Kidney capillary endothelial cell (primary cell): ENCODE results near the gene TAF12.
"Not testable (repeated sequence)": the region's sequence is repeated elsewhere in the genome, so short reads cannot be mapped to it uniquely, and the experiment has no call there.

ENCODE experiments used
- DNase-seq: peaks from one replicate; pipeline ENCODE4 v3.0.0-alpha.2; 2018; ENCODE audit warnings: low spot score

TAF12 gene

DNA sequence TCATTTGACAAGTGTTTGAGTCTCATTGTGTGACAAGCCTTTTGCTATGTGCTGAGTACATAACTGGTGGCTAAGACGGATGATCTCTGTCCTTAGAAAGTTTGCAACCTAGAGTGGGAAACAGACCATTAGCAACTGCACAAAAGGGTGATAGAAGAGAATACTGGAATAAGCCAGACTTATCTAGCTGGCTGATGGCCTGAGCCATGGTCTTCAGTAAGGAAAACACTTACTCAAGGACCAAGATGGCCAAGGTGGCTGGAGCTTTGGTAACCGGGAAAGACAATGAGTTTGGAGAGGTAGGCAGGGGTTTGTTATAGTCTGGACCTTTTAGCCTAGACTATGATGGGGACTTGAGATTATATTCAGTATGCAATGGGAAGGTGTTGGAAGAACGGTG, 1.6 kb upstream of the TAF12 start:
- DNase-seq = no peak

DNA sequence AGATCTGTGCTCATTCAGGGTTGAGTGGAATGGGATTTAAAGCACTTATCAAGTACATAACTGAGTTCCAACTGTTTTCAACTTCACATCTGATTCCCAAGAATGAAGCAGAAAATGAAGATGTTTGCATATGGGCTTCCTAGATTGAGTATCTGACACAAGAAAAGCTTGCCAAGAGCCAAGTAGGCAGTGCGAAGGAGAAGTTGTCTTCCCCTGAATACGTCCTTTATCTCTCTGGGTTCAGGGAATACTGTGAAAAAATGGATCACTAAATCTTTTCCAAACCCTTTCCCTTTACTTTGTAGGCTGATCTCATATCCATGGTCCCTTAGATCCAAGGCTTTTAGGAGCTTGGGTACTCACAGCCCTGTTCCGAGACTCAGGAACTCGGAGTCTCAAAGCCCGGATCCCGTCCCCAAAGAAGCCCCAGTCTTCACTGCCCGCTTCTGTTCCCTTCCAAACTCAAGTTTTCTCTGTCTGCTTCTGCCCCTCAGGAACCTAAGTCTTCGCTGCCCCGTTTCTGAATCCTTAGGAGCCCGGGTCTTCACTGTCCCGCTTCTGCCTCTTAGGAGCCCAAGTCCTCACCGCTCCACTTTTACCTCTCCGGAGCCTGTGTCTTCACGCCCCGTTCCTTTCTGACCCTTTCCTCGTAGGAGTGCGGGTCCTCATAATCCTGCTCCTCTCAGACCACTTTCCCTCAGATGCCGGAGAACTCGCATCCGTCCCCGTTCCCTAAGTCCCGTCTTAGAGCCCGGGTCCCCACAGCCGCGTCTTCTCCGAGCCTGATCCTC, 616 bp downstream of the TAF12 start:
- DNase-seq = peak; percentile 21

DNA sequence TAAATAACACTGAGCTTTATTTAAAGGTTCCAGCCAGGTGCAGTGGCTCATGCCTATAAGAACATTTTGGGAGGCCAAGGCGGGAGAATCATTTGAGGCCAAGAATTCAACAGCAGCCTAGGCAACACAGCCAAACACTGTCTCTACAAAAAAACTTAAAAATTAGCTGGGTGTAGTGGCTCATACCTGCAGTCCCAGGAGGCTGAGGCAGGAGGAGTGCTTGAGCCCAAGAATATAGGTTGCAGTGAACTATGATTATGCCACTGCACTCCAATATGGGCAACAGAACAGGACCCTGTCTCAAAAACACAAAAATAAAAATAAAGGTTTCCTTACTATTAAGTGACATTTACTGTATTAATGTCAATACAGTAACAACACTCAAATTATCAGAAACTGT, 2.1 kb downstream of the TAF12 start:
- peak; percentile 27 for DNase-seq

DNA sequence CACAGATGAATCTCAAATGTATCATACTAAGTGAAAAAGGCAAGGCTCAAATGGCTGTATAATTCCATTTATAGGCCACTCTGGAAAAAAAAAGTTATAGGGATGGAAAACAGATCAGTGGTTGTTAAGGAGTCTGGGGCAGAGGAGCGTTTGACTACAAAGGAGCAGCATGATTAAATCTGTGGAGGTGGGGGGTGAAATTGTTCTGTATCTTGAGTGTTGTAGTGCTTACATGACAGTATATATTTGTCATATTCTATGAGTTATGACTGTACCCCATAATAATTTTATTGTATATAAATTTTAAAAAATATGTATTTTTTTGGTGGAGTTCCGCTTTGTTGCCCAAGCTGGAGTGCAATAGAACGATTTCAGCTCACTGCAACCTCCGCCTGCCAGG, 10.3 kb downstream of the TAF12 start:
- DNase-seq = no peak

DNA sequence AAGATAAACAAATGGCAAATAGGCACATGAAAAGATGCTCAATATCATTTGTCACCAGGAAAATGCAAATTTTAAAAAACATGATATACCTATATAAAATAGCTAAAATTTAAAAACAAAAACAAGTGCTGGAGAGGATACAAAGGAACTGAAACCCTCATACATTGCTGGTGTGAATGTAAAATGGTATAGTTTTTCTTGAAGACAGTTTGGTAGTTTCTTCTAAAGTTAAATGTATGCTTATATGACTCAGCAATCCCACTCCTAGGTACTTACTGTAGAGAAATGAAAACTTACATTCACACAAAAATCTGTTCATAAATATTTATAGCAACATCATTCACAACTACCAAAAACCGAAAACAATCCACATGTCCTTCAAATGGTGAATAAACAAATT, 11.2 kb downstream of the TAF12 start:
- no peak for DNase-seq

DNA sequence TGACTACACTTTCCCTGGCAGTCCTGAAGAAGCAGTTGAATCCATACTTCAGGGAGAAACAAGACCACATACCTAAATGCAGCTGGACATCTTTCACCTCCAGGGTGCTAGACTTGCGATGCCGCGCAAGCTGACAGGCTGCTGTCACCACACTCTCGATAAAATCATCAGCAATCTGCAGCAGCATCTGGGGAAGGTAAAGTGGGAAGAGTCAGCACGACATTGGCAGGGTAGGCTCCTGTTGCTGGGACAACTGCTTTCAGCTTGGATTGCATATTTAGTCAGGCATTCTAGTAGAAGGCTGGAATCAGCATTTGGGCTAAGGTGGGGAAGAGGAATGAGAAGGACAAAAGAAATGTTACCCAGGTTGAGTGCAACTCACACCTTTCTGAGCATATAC, 29.7 kb downstream of the TAF12 start:
- DNase-seq = no peak

DNA sequence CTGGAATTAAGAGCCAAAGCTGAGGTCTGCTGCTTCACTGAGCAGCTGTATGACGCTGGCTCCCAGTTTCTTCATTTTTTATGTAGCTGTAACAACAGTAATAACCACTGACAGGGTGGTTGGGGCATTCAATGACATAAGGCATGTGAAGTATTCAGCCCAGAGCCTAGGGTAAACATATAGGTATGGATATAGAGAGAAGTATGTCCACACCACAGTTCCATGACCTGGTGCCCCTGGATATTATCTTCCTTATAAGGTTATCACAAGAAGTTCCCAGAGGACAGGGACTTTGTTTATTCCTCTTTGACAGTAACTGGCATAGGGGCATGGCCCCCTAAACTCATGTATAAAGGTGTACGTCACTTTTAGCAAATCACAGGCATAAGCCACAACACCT, 36.1 kb downstream of the TAF12 start:
- DNase-seq = no peak

DNA sequence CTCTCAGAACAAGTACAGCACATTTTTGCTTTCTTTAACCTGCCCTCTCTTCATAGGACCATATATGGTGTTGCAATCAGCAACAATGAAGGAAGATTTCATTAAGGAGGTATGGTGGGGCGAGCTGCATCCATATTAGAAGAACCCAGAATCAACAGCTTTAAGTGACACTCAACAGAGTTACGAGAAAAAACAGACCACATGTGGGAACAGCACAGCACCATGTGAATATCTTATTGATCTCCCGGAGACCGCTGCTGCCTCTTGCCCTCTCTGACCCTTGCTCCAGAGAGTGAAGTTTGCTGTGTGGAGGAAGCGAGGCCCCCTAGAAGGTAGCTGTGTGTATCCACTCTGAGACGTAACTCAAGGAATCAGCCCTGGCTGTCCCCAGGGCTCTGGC, 37.9 kb downstream of the TAF12 start:
- no peak for DNase-seq

DNA sequence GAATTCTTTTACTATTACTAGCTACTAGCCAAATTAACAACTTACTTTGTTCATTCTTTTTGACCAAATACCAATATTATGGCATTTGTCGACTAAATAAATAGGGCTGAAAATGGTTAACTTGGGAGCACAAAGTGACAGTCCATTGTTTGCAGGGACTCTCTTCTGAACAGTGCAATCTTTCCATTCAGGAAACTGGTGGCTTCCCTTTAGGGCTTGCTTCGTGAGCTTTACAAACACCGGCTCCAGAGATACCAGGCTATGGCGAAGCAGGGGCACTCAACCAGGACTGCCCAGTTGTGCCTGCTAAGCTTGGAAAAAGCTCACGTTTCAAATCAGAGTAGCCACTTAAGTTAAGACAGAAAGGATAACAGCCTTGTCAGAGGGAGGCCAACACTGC, 38.5 kb downstream of the TAF12 start:
- DNase-seq = no peak

DNA sequence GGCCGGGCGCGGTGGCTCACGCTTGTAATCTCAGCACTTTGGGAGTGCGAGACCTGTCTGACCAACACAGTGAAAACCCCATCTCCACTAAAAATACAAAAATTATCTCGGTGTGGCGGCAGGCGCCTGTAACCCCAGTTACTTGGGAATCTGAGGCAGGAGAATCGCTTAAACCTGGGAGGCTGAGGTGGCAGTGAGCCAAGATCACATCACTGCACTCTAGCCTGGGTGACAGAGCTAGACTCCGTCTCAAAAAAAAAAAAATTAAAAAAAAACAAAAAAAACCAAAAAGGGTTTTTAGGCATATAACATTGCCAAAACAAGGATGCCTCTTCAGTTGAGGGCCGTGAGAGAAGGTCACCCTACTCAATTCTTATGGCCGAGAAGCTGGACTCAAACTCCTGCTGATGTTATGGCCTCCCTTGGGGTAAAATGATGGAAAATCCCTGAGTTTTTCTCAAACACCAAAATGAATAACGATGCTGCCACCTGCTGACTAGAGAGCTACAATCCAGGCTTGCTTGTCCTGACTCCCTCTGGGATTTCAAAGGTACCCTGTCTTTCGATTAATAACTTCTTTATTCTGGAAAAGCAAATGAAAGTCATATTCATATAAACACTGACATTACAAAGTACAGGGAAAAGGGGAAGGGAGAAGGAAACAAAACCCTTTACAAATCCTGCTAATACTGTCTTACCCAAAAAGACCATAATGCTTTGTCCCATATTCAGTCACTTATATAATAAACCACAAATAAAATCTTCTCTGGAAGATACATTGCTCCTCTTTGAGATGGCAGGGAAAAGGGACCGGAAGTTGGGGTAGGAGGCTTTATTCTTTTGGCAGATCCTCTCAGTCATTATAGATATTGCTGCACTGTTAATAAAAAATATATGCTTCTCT, 40.1 kb downstream of the TAF12 start:
- DNase-seq = peak; percentile 56

DNA sequence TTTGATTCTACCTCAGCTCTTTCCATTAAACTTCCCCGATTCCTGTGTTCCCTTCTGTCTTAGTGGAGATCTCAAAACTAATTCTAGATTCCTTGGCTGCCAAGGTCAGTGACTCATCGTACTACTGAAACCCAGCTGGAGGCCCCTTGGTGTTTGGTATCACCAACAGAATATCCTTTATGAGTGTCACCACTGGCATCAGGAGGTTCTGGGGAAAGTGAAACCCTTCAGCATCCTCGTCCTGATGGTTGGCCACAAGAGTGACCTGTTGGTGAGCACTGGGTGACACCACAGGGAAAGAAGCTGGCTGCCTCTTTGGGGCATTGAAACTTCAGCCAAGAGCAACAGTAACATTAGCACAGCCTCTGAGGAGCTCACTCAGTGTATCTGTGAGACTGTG, 41.2 kb downstream of the TAF12 start:
- DNase-seq = no peak

DNA sequence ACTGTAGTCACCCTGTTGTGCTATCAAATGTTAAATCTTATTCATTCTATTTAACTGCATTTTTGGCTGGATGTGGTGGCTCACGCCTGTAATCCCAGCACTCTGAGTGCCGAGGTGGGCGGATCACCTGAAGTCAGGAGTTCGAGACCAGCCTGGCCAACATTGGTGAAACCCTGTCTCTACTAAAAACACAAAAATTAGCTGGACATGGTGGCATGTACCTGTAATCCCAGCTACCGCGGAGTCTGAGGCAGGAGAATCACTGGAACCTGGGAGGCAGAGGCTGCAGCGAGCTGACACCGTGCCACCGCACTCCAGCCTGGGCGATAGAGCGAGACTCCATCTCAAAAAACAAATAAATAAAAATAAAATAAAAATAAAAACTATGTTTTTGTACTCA, 46.6 kb downstream of the TAF12 start:
- not testable (repeated sequence) for DNase-seq

DNA sequence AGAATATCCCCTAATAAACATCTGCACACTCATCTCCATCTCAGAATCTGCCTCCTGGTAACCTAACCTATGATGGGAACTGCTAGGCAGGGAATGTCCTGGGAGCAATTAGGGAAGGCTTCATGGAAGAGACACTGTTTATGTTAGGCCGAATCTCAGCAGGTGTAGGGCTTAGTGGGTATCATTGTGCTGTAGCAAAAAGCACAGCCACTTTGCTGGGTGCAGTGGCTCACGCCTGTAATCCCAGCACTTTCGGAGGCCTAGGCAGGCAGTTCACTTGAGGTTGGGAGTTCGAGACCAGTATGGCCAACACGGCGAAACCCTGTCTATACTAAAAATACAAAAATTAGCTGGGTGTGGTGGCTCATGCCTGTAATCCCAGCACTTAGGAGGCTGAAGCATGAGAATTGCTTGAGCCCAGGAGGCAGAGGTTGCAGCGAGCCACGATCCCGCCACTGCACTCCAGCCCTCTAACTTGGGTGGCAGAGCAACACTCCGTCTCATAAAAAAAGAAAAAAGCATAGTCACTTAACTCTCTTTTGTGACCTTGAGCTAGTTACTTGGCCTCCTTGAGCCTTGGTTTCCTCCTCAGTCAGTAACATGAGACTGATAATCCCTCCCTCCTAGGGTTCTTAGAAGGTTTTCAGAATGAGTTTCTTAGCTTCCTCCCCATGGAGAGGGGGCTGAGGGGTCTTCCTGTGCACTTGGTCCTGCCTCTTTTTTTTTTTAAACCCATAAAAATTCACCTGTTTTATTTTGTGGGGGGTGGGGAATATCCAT, 47.3 kb downstream of the TAF12 start:
- DNase-seq = no peak

DNA sequence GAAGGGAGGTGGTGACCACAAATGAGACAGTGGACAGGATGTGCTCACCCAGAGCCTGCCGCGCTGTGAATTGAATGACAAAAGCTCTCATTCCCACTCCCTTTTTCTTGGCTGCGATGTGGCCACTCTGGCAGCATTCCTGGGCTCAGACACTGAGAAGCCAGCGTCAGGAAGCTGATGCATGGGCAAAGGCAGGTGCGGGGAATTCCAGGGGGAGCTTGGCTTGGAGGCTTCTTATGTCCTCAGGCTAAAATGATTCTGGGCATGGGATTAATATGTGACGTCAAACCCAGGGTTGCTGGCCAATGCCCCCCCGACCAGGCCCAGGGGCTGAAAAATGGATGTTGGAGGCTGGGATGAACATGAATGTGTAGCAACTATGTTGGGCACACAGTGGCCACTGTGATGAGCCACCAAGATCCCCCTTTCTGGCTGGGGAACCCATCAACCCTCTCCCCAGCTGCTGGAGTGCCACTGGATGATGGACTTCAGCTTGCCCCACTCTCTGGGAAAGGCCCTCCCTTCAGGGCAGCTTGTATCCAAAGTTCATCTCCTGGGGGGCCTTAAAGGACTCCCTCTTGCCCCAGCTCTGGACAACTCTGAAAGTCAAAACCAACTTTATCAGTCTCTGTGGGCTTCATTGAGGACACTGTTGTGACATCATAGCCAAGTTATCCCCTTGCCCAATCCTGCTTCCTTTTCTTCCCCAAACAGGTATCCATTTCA, 48.0 kb downstream of the TAF12 start:
- DNase-seq = not testable (repeated sequence)

DNA sequence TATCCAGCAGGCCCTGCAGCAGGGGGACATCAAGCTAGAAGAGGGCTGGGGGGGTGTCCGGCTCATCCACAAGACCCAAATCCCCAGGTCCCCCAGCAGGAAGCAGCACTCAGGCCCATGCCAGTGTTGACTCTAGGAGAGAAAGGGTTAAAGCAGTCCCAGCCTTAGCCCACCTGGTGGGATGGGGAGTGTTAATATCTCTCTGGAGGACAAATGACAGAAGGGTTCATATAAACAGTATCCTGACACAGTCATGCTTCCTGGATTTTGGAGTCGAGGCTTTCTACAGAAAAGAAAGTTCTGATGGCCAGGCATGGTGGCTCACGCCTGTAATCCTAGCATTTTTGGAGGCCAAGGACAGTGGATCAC, 48.9 kb downstream of the TAF12 start:
- DNase-seq = not testable (repeated sequence)

DNA sequence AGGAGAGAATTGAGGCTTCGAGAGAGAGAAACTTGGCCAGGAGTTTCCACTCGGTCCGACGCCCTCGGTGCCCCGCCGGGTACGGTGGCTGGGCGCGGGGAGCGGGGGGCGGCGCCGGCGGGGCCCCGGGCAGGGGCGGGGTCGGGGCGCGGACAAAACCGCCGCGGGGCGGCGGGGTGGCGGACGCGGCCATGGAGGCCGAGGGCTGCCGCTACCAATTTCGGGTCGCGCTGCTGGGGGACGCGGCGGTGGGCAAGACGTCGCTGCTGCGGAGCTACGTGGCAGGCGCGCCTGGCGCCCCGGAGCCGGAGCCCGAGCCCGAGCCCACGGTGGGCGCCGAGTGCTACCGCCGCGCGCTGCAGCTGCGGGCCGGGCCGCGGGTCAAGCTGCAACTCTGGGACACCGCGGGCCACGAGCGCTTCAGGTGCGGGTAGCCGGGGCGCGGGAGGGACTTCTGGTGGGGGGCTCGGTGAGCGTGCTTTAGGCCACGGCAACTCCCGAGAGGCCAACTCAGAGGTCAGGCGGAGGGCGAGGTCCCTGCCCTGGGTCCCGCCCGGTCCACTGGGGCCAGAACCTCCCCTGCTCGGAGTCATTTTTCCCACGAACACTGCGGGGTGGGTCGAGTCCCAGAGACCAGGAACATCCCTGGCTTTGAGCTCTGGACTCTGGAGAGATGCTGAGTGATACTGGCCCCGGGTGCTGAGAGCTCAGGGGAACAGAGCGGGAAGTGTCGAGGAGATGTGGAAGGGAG, 50.4 kb downstream of the TAF12 start:
- no peak for DNase-seq

DNA sequence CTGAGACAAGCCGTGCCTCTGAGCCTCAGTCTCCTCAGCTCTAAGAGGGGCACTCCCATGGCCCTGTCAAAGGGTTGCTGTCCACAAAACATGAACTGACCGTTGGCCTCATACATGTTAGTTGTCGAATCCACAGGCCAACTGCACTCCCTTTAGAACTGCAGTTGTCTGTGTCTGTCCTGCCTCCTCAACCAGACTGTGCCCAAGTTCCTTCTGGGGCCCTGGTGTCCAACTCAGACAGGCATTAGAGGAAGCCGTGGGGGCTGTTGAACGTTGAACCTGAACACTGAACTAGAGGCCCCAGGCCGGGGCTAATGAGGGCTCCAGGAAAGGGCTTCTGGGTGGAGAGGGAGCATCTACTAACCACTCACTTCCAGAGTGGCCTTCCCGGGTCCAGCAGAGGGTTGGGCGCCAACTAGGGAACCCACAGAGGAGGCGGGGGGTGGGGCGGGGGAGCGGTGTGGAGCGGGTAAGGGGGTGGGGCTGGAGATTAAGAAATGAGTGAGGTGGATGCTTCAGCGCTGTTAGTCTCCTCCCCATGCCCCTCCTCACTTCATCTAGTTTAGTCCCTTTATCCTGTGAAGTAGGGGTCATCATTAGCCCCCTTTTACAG, 51.1 kb downstream of the TAF12 start, which contains the start of gene RAB42:
RAB42 (plus strand) TSS at position 558 of the 613 bp plus-strand sequence. CDS start 247 bp downstream, outside the sequence.
- no peak for DNase-seq

DNA sequence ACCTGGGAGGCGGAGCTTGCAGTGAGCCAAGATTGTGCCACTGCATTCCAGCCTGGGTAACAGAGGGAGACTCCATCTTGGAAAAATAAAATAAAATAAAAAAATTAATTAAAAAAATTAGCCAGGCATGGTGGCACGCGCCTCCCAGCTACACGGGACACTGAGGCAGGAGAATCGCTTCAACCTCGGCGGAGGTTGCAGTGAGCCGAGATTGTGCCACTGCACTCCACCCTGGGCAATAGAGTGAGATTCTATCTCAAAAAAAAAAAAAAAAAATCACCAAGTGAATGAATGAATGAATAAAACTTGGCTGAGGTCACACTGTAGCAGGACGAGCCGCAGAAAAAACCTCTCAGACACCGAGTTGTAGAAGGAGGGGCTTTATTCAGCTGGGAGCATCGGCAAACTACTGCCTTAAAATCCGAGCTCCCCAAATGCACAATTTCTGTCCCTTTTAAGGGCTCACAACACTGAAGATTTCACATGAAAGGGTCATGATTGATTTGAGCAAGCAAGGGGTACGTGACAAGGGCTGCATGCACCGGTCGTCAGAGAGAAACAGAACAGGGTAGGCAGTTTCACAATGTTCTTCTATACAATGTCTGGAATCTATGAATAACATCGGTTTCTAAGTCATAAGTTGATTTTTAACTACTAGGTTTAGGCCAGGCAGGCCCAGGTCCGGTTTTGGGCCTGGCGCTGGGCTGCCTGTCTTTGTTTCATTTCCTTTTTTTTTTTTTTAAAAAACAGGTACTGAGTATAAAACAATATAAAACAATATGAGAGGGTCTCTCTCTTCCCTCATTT, 56.1 kb downstream of the TAF12 start:
- not testable (repeated sequence) for DNase-seq

DNA sequence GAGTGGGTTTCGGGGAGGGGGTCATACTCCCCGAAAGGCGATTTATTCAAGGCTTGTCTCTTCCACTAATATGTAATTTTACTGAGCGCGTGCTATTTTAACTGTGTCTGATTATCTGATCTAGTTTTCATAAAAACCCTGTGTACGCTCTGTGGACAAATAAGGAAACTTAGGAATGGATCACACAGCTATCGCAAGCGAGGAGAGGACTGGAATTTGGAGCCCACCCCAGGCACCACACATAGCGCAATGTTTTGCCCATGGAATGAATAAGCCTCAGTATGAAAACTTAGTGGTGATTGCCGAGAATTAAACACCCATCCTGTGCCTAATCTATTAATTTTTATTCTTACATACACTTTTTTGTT, 60.6 kb downstream of the TAF12 start:
- no peak for DNase-seq
